ENCODE results near the gene MYLK3.
"Not testable (repeated sequence)": the region's sequence is repeated elsewhere in the genome, so short reads cannot be mapped to it uniquely, and the experiment has no call there.

The MYLK3 gene
- 0 to 0.35 reads per million in 2 donors for total RNA-seq

- DNase-seq: no peak
These were observed at the start of gene MYLK3 for GRCh38 chr16:46747777-46748651. TSS of gene MYLK3 (minus strand) at chr16:46748344. CDS start at chr16:46748193, 151 bp downstream.

GRCh38 chr16:46797501-46797900 lies 49.4 kb upstream of the MYLK3 start:
- no peak for DNase-seq

DNA sequence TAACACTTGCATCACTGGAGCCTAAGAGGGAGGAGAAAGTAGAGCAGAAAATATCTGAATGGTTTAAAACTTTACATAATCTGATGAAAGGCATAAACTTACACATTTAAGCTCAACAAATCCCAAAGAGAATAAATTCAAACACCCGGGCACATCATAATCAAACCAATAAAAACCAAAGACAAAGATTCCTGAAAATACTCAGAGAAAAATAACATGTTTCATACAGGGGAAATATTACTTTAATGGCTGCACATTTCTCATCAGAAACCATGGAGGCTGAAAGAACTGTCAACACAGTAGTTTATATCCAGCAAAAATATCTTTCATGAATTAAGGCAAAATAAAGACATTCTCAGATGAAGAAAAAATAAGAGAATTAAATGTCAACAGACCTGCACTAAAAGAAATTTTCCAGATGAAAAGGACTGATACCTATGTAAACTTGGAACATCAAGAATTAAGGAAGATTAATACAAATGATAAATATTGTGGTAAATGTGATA lies 48.7 kb upstream of the MYLK3 start:
- DNase-seq: no peak

- DNase-seq: no peak
These were observed 45.7 kb upstream of the MYLK3 start for GRCh38 chr16:46793841-46794240.

DNA sequence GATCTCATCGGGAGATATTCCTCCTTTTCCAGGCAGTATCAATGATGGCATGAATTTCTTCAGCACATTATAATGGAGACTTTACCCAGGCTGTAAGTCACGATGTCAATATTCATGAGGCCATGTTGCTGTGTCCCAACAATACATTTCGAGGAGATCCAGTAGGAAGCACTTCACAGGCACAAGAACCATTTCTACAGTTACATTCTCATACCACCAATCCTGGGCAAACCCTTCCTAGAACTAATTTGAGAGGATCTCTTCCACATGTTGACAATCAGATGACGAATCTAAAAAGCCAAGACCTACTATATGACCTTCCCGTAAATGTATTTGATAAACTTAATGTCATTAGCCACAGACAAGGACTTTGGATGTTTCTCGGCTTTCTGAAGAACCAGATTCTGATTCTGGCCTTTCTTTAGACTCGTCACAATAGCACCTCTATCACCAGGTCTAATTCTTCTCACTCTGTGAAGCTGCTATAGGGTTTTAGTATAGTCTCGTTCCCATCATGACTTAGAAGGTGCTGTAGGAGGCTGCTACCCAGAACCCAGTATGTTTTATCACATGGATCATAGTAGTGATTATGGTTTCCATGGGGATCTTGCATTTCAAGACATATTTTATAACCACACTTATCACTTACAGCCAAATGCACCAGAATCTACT lies 42.6 kb upstream of the MYLK3 start:
- no peak for DNase-seq

DNA sequence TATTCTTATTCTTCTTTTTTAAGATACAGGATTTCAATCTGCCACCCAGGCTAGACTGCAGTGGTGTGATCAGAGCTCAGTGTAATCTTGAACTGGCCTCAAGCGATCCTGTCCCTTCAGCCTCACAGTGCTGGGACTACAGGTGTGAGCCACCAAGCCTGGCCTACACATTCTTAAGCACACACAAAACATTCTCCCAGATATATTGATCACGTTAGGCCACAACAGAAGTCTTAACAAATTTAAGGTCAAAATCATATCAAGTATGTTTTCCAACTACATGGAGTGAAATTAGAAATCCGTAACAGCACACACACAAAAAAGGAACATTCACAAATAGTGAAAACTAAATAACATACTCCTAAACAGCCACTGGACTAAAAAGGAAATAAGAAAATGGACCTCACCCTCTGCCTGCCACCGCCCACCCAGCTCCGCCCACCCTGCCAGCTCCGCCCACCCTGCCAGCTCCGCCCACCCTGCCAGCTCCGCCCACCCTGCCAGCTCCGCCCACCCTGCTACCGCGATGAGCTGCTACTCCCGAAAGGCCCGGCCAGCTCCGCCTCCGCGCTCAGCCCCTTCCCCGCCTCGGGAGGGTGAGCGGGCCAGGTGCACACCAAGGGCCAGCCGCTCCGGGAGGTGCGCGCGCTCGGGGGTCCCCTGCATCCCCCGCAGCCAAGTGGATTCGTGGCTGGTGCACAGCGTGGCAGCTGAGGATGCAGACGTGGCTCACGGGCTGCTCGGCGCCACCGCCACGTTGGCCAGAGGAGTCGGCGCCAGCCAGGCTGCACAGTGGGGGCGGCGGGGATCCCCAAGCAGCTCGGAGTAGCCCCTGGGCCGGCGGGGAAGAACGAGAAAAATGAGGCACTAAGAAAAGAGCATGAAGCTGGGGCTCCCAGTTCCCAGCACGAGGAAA lies 41.6 kb upstream of the MYLK3 start:
- DNase-seq: peak; percentile 72

- no peak for DNase-seq
These were observed 40.8 kb upstream of the MYLK3 start for GRCh38 chr16:46788891-46789474.

DNA sequence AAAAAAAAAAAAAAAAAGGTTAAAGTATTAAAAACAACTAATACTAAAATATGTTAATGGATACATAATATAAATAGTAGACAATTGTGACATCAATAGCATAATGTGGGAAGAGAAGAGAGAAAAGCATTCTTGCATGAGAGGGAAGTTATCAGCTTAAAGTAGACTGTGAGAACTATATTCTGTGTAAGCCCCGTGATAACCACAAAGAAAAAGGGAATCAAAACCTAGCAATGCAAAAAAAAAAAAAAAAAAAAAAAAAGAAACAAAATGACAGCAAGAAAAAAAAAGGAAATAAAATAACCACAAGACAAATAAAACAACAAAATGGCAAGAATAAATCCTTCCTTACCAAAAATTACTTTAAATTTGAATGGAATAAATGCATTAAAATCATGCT lies 39.8 kb upstream of the MYLK3 start:
- no peak for DNase-seq

- DNase-seq: no peak
These were observed 37.1 kb upstream of the MYLK3 start for GRCh38 chr16:46785076-46785845.

- DNase-seq: not testable (repeated sequence)
These were observed 36.4 kb upstream of the MYLK3 start for GRCh38 chr16:46784569-46784968.

GRCh38 chr16:46783800-46784199 lies 35.7 kb upstream of the MYLK3 start:
- no peak for DNase-seq

GRCh38 chr16:46782320-46782719 lies 34.2 kb upstream of the MYLK3 start:
- DNase-seq: no peak

GRCh38 chr16:46777804-46778203 lies 29.7 kb upstream of the MYLK3 start:
- DNase-seq: no peak

- no peak for DNase-seq
These were observed 27.1 kb upstream of the MYLK3 start for GRCh38 chr16:46775214-46775613.

DNA sequence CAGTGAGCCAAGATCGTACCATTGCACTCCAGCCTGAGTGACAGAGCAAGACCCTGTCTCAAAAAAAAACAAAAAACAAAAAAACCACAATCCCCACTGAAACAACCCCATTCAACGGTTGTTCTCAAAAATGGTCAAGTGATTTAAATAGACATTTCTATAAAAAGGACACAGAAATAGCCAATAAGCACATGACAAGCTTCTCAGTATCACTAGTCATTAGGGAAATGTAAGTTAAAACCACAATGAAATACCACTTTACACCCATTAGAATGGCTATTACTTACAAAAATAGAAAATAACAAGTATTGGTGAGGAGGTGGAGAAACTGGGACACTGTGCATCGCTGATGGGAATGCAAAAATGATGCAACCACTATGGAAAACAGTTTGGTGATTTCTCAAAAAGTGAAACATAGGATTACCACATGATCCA lies 26.6 kb upstream of the MYLK3 start:
- DNase-seq: no peak

GRCh38 chr16:46772463-46772862 lies 24.3 kb upstream of the MYLK3 start:
- no peak for DNase-seq

DNA sequence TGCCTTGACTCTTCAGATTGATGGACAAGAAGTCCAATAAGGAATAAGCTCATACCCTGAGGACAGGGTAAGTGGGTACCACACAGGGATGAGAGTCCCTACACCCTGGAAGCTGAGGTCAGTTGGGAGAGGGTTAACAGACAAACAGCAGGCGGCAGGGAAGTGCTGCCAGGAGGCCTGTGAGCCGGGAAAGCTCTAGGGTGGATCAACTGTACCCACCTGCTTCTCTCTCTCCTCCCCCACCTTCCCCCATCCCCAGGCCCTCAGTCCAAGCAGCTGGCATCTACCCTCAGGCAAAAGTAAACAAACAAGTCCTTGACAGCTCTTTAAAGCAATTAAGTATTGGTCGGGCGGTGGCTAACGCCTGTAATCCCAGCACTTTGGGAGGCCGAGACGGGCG lies 20.7 kb upstream of the MYLK3 start:
- no peak for DNase-seq

DNA sequence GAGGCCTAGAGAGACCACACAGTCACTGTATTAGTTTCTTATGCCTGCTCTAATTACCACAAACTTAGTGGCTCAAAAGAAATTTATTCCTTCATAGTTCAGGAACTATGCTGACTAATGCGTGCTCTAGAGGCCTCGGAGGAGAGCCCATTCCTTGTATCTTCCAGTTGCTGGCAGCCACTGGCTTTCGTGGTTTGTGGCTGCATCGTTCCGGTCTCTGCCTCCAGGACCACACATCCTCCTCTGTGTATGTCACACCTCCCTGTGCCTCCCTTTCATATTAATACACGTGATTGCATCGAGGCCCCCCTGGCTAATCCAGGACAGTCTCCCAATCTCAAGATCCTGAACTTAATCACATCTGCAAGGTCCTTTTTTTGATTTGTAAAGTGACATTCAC lies 16.9 kb upstream of the MYLK3 start:
- no peak for DNase-seq

- no peak for DNase-seq
These were observed 15.0 kb upstream of the MYLK3 start for GRCh38 chr16:46763147-46763546.

GRCh38 chr16:46762583-46762982 lies 14.4 kb upstream of the MYLK3 start:
- no peak for DNase-seq

- no peak for DNase-seq
These were observed 11.2 kb upstream of the MYLK3 start for GRCh38 chr16:46759309-46759708.
